Duodenal mucosa (tissue), 2 donors: Measurements from ENCODE around the gene LTBP2.

Experiments
- H3K27ac ChIP-seq: one replicate; pipeline ENCODE4 v1.7.0; 2013; ENCODE audit warnings: low read depth, low read length
- H3K27me3 ChIP-seq, 2 donors: one replicate each; pipeline ENCODE4 v1.7.0; 2013; ENCODE audit warnings: low read length in 2 of 2, control low read depth in 1 of 2; ENCODE audit not compliant: insufficient read depth in 2 of 2, control insufficient read depth in 1 of 2
- H3K36me3 ChIP-seq, 2 donors: one replicate each; pipeline ENCODE4 v1.7.0; 2013; ENCODE audit warnings: low read length in 2 of 2, control low read depth in 1 of 2; ENCODE audit not compliant: insufficient read depth in 2 of 2, control insufficient read depth in 1 of 2
- H3K4me1 ChIP-seq, 2 donors: one replicate each; pipeline ENCODE4 v1.7.0; 2013; ENCODE audit warnings: low read length in 2 of 2, control low read depth in 1 of 2; ENCODE audit not compliant: insufficient read depth in 2 of 2, control insufficient read depth in 1 of 2
- H3K4me3 ChIP-seq, 2 donors: one replicate each; pipeline ENCODE4 v1.7.0; 2013; ENCODE audit warnings: low read length in 2 of 2, low read depth in 1 of 2
- H3K9ac ChIP-seq, 2 donors: one replicate each; pipeline ENCODE4 v1.7.0; 2013; ENCODE audit warnings: low read length in 2 of 2, low read depth in 1 of 2
- H3K9me3 ChIP-seq, 2 donors: one replicate each; pipeline ENCODE4 v1.7.0; 2013; ENCODE audit warnings: low read length in 2 of 2, control low read depth in 1 of 2; ENCODE audit not compliant: control insufficient read depth in 1 of 2

Gene LTBP2

GRCh38 chr14:74519316-74520074 lies 92.5 kb downstream of the LTBP2 start:
- Histone ChIP-seq H3K9ac (no peak overlapping the region), H3K36me3 (peaks cover 0 to 2% of the 10 kb centered on the region in 2 donors)

GRCh38 chr14:74518221-74518620 lies 93.8 kb downstream of the LTBP2 start:
- H3K36me3 ChIP-seq: peaks cover 0 to 2% of the 10 kb centered on the region in 2 donors
- H3K4me3 ChIP-seq: no peak overlapping the region
- H3K27me3 ChIP-seq: peaks cover 0 to 4% of the 10 kb centered on the region in 2 donors
- no peak overlapping the region for H3K27ac ChIP-seq
- peaks cover 8 to 11% of the 10 kb centered on the region in 2 donors for H3K4me1 ChIP-seq
- no peak overlapping the region for H3K9ac ChIP-seq
- no peaks in the 10 kb centered on the region for H3K9me3 ChIP-seq

More at GRCh38 chr14:74519316-74520074, 92.5 kb downstream of the LTBP2 start:
- H3K4me1 ChIP-seq: peaks cover 5% of the 10 kb centered on the region in 2 donors
- no peak overlapping the region for H3K27ac ChIP-seq
- no peaks in the 10 kb centered on the region for H3K9me3 ChIP-seq
- no peak overlapping the region for H3K4me3 ChIP-seq
- peaks cover 0 to 4% of the 10 kb centered on the region in 2 donors for H3K27me3 ChIP-seq

GRCh38 chr14:74517731-74518130 lies 94.3 kb downstream of the LTBP2 start:
- no peak overlapping the region for H3K9ac ChIP-seq
- peaks cover 8 to 11% of the 10 kb centered on the region in 2 donors for H3K4me1 ChIP-seq
- H3K27ac ChIP-seq: no peak overlapping the region
- H3K4me3 ChIP-seq: no peak overlapping the region
- peaks cover 0 to 2% of the 10 kb centered on the region in 2 donors for H3K36me3 ChIP-seq
- no peaks in the 10 kb centered on the region for H3K9me3 ChIP-seq
- H3K27me3 ChIP-seq: peaks cover 3 to 4% of the 10 kb centered on the region in 2 donors

- no peak overlapping the region for H3K9ac ChIP-seq
- no peak overlapping the region for H3K4me3 ChIP-seq
- peaks cover 4 to 5% of the 10 kb centered on the region in 2 donors for H3K27me3 ChIP-seq
- peaks cover 8 to 11% of the 10 kb centered on the region in 2 donors for H3K4me1 ChIP-seq
- H3K36me3 ChIP-seq: peaks cover 0 to 2% of the 10 kb centered on the region in 2 donors
- no peak overlapping the region for H3K27ac ChIP-seq
- H3K9me3 ChIP-seq: no peaks in the 10 kb centered on the region
These were observed 95.4 kb downstream of the LTBP2 start for GRCh38 chr14:74516451-74517160.

GRCh38 chr14:74515891-74516412 lies 96.1 kb downstream of the LTBP2 start:
- H3K9ac ChIP-seq: no peak overlapping the region
- no peaks in the 10 kb centered on the region for H3K9me3 ChIP-seq
- peaks cover 0 to 2% of the 10 kb centered on the region in 2 donors for H3K36me3 ChIP-seq
- no peak overlapping the region for H3K4me3 ChIP-seq
- H3K27me3 ChIP-seq: peaks cover 3 to 5% of the 10 kb centered on the region in 2 donors
- H3K4me1 ChIP-seq: peaks cover 8 to 11% of the 10 kb centered on the region in 2 donors
- H3K27ac ChIP-seq: no peak overlapping the region

GRCh38 chr14:74514471-74514941 lies 97.5 kb downstream of the LTBP2 start:
- Histone ChIP-seq H3K27ac (peak overlapping the region; percentile 17), H3K4me1 (peaks cover 8 to 11% of the 10 kb centered on the region in 2 donors), H3K36me3 (peaks cover 0 to 2% of the 10 kb centered on the region in 2 donors), H3K9me3 (no peaks in the 10 kb centered on the region), H3K9ac (no peak overlapping the region), H3K27me3 (peaks cover 0 to 5% of the 10 kb centered on the region in 2 donors), H3K4me3 (no peak overlapping the region)

- H3K4me1 ChIP-seq: peaks cover 8 to 11% of the 10 kb centered on the region in 2 donors
- no peak overlapping the region for H3K4me3 ChIP-seq
- H3K9ac ChIP-seq: no peak overlapping the region
- no peak overlapping the region for H3K27ac ChIP-seq
- peaks cover 0 to 5% of the 10 kb centered on the region in 2 donors for H3K27me3 ChIP-seq
- no peaks in the 10 kb centered on the region for H3K9me3 ChIP-seq
- H3K36me3 ChIP-seq: no peaks in the 10 kb centered on the region
These were observed 99.8 kb downstream of the LTBP2 start for GRCh38 chr14:74511966-74512830.

- Histone ChIP-seq H3K27ac (no peak overlapping the region), H3K4me3 (no peak overlapping the region), H3K36me3 (no peaks in the 10 kb centered on the region), H3K4me1 (peaks cover 8 to 11% of the 10 kb centered on the region in 2 donors), H3K9ac (no peak overlapping the region), H3K27me3 (peaks cover 0 to 5% of the 10 kb centered on the region in 2 donors), H3K9me3 (no peaks in the 10 kb centered on the region)
These were observed 101.1 kb downstream of the LTBP2 start for GRCh38 chr14:74510959-74511409.

- Histone ChIP-seq H3K36me3 (no peaks in the 10 kb centered on the region), H3K9ac (no peak overlapping the region), H3K4me3 (no peak overlapping the region), H3K27ac (no peak overlapping the region), H3K4me1 (peaks cover 8 to 11% of the 10 kb centered on the region in 2 donors), H3K27me3 (peaks cover 0 to 5% of the 10 kb centered on the region in 2 donors), H3K9me3 (no peaks in the 10 kb centered on the region)
These were observed 101.7 kb downstream of the LTBP2 start for GRCh38 chr14:74510223-74510931.
